A172 (cell line): Measurements from ENCODE around the gene TMEM198. TPM values are rescaled to one million over a fixed set of nuclear protein-coding genes. Genes with fewer than 3 reads are reported as not detected.

ENCODE experiments used
- DNase-seq: peaks from one replicate; pipeline ENCODE4 v3.0.0-alpha.2; 2015; ENCODE audit warnings: low spot score
- total RNA-seq: library from RNA; depleted of rRNA; stranded (reverse); fragments of >200 nt; shearing (Covaris generic); gene quantifications from 2 replicates; pipeline ENCODE4 v1.2.3, GENCODE V29; 2014; rRNA removed

The TMEM198 gene
- total RNA-seq, 1 experiment from 2014 or later: 1.4 TPM

DNA sequence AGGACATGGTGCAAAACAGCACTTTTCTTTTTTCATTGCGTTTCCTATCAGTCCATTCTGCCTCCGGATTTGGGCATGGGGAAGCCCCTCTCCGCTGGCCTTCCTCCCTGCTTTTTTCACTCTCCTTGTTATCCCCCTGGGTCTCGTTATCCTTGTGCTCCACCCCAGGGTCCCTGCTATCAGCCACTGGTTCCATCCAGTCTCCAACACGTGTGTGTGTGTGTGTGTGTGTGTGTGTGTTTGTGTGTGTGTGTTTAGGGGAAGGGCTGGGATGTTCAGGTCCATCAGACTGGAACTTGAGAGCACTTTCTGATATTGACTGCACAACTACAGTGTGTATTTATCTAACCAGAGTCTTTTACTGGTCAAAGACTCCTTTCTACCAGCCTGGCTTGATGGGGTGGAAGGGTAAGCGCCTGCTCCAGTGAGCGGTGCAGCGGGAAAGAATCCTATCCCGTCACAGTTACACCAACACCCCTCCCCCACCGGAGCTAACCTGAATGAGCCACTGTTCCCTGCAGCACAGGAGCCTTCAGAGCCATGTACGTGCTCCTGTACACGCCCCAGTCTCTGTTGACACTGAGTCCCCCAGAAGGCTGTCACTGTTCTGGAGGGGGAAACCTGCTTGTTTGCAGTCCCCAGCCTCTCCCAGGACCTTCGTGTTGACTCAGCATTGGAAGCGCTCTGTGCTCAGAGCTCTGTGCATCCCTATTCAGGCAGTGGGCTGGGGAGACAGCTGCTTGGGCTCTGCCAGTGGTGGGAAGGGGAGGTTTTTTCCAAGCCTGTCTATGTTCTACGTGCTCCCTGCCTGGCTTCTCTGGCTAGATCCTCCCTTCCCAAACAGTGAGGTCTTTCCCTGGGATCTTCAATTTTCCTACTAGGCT is 32.9 kb downstream of the TMEM198 start:
- no peak for DNase-seq

DNA sequence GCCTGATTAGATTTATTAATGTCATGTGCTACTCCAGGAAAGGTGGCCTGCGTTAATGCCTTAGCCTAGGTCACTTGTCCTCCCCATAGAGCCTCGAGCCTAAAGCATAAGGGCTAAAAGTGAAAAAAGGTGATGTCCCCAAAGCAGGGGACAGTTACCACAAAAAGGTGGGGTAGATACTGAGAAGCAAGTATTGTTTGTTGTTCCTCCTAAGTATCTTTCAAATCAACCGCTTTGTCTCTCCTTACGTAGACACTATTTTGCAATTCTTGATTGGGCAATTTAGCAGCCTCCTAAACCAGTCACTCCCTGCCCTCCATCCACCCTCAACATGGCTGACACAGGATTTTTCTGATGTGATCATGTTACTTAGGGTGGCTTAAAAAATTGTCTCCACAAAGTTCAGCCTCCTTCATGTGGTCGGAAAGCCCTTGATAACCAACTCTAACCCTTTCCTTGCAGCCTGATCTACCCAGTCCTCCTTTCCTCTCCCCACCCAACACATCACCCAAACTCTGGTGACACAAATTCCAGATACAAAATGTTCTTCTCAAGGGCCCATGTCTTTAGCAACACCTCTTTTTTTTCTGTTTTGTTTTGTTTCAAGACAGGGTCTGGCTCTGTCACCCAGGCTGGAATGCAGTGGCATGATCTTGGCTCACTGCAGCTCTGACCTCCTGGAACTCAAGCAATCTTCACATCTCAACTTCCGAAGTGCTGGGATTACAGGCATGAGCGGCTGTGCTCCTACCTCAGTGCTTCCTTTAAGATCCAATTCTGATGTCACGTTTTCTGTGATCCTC is 35.2 kb downstream of the TMEM198 start:
- no peak for DNase-seq

DNA sequence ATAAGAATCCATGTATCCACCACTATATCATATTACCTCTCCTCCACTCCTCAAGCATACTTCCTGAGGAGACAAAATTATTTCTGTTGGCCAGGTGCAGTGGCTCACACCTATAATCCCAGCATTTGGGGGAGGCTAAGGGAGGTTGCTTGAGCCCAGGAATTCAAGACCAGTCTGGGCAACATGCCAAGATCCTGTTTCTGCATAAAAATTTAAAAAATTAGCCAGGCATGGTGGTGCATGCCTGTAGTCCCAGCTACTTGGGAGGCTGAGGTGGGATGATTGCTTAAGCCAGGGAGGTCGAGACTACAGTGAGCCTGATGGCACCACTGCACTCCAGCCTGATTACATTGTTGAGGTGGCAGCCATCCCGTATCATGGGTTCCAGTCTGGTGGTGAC is 37.5 kb downstream of the TMEM198 start:
- DNase-seq: no peak

DNA sequence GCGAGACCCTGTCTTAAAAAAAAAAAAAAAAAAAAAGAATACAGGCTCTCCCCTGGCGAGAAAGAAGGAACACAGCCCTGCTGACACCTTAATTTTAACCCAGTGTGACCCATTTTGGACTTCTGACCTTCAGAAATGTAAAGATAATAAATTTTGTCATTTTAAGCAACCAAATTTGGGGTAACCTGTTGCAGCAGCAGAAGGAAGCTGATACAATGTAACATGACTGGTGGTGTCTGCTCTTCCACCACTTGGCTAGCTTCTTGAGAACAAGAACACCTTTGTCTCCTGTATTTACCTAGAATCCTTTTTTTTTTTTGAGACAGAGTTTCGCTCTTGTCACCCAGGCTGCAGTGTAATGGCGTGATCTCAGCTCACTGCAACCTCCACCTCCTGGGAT is 47.3 kb downstream of the TMEM198 start:
- no peak for DNase-seq

DNA sequence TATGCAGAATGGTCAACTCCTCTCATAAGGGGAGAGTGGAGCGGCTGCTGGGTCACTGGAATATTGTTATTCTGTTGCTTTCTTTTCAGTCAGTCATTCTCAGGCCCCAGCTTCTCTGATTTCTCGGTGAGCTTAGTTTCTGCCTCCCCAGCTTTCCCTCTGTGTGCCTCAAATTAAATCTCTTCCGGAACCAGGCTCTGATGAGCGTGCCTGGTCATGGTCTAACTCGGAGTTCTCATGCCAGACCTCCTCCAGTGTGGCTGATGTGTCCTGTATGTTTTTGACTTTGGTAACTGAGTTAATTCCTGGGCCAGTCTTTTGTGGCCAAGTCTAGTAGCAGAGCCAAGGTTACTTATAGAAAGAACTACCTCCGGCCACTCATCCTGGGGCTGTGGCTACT is 48.9 kb downstream of the TMEM198 start:
- no peak for DNase-seq

DNA sequence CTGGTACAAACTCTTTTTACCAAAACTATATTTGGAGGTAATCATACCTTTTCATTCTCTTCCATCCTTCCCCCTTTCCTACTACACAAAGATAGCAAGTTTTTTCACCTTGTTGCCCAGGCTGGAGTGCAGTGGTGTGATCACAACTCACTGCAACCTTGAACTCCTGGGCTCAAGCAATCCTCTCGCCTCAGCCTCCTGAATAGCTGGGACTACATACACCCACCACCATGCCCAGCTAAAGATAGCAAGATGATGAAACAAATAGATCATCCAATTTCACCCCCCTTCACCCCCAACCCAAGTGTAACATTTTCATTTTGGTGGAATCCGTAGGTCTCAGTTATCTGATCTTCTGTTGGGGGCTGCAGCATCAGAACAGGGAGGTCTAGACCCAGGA is 49.3 kb downstream of the TMEM198 start:
- no peak for DNase-seq

DNA sequence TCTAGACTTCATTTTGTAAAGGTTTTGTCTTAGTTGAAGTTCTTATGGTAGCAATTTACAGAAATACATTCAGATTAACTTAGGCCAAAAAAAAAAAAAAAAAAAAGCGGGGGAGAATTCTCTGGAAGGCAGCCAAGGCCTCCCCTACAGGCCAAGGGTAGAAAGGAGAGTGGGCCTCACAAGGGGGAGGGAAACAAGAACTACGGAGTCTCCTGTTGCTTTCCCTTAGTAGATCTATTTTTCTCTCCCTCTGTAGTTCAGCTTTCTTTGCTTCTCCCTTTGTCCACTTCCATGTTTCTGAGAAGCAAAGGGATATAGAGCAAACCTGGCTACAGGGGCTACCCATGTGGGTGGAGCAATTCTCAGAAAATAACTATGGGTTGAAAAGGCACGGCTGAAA is 51.4 kb downstream of the TMEM198 start:
- DNase-seq: no peak

DNA sequence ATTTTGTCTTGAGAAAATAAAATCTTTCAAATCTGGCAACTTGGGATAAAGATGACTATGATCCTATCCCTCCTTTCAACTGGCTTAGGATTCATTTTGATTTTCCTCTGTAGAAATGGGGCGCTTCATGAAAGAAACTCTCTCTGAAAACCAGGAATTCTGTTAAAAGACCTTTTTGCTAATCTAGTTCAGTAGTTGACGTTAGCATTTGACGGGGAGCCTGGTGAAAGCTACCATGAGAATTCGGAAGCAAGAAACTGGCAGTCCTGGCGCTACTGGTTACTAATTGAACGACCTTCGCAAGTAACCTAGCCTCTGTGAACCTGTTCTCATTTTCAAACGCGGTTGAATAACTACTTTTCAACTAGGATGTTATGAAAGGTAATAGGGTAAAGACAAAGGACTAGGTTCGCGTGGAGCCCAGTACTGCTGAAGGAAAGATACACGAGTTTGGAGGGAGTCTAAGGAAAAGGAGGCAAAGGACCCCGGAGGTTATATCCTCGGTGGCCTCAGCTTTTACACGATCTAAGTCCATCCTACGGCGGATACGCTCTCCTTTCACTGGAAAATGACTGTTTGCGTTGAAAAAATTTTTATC is 53.2 kb downstream of the TMEM198 start:
- peak; percentile 44 for DNase-seq

DNA sequence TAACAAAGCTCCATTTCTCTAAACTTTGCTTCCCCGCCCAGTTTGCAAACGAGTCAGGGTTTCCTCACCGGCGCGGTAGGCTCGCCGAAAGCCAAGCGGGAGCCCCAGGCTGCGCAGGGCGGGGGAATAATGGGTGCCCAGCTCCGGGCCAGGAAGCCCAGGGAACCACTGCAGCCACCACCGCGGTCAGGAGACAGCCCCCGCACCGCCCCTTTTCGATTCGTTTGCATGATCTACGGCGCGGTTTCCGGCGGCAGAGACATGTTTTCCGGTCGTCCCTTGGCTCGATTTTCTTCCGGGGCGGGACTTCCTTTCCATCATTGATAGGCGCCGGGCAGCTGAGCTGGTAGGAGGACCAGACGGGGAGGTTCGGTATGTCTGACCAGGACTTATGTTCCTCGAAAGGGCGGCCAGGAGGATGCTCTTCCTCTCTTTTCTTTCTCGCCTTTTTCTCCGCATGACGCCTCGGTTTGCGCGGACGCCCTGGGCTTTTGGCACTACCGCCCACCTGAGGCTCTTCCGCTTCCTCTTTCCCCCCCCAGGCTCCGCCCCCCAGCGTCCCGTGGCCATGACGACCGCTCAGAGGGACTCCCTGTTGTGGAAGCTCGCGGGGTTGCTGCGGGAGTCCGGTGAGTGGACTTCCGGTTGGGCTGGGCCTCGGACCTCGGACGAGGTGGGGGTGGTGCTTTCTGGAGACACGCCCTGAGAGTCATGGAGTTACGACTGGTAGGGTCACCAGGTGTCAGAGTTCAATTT is 53.9 kb downstream of the TMEM198 start, which contains the start of gene STK11IP:
TSS of gene STK11IP (plus strand) at position 306 of the 756 bp plus-strand sequence. CDS start at position 569, 263 bp downstream.
- DNase-seq: peak; percentile 96

DNA sequence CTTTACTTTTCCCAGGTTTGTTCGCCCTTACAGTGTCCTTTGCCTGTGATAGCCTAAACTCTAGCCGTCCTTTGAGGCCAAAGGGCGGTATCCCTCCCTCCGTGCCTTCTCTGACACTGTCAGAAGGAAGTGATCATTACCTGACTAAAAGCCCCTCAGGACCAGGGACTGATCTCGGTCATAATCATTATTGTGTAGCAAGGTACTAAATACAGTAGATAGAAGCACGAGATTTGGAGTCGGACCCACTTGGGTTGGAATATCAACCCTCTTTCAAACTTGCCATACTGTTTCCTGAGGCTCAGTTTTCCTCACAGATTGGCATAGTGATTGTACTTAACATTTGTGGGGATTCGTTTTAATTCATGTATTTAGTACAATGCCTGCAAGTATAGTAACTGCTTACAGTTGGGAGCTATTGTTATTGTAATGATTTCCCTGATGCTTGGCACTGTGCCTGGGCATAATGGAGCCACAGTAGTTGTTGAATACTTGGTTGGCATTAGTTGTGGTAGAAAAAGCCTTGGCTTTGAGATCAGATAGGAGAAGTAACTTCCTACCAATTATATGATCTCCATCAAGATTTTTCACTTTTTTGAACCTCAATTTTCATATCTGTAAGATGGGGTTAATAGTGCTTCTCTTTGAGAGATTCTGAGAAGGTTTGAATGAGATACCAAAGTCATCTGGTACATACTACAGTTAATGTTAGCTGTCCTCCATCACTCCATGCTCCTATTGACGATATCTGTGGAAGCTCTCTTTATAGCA is 54.7 kb downstream of the TMEM198 start:
- no peak for DNase-seq

Other genes starting within 250 kb of the TMEM198 start
- 19.3 and 31.5 TPM in 2 replicates for gene PTPRN, start 234.6 kb upstream of the TMEM198 start, total RNA-seq
- not detected in 2 replicates for gene RESP18, start 211.3 kb upstream of the TMEM198 start, total RNA-seq
- gene DNPEP, start 156.1 kb upstream of the TMEM198 start, total RNA-seq: 81.7 and 91.5 TPM in 2 replicates
- 30.0 and 34.5 TPM in 2 replicates for gene DES, start 125.7 kb upstream of the TMEM198 start, total RNA-seq
- gene SPEG, start 109.2 kb upstream of the TMEM198 start, total RNA-seq: 30.0 and 32.9 TPM in 2 replicates
- gene GMPPA, start 45.1 kb upstream of the TMEM198 start, total RNA-seq: 52.5 and 54.7 TPM in 2 replicates
- gene ASIC4, start 29.5 kb upstream of the TMEM198 start, total RNA-seq: 0.12 and 0.43 TPM in 2 replicates
- gene CHPF, start 219 bp upstream of the TMEM198 start, total RNA-seq: 139 and 161 TPM in 2 replicates
- gene OBSL1, start 27.5 kb downstream of the TMEM198 start, total RNA-seq: 119 and 130 TPM in 2 replicates
- 0.86 TPM in 1 of 2 replicates, not detected in the other for gene INHA, start 28.3 kb downstream of the TMEM198 start, total RNA-seq
- gene STK11IP, start 53.8 kb downstream of the TMEM198 start, total RNA-seq: 15.3 and 15.4 TPM in 2 replicates
- 10.9 and 11.4 TPM in 2 replicates for gene SLC4A3, start 83.6 kb downstream of the TMEM198 start, total RNA-seq